Suprapubic skin (tissue), 4 donors: Measurements from ENCODE around the gene RPS17. TPM values are rescaled to one million over a fixed set of nuclear protein-coding genes. Genes with fewer than 3 reads are reported as not detected.

Experiments used
- DNase-seq, 2 donors: peaks; one replicate each; pipeline ENCODE4 v3.0.0-alpha.2; 2019; ENCODE audit warnings: low spot score in 2 of 2
- H3K27ac ChIP-seq: fragments of 200-600 bp; sonication (generic); one replicate; pipeline ENCODE4 v1.5.1; 2019
- H3K27me3 ChIP-seq: fragments of 200-600 bp; sonication (generic); one replicate; pipeline ENCODE4 v1.5.1; 2019
- H3K36me3 ChIP-seq: fragments of 200-600 bp; sonication (generic); one replicate; pipeline ENCODE4 v1.5.1; 2019
- H3K4me1 ChIP-seq: fragments of 200-600 bp; sonication (generic); one replicate; pipeline ENCODE4 v1.5.1; 2019
- H3K4me3 ChIP-seq: fragments of 200-600 bp; sonication (generic); one replicate; pipeline ENCODE4 v1.5.1; 2019; ENCODE audit warnings: mild to moderate bottlenecking
- H3K9me3 ChIP-seq: fragments of 200-600 bp; sonication (generic); one replicate; pipeline ENCODE4 v1.5.1; 2019
- CTCF ChIP-seq, 2 donors: fragments of 200-600 bp in 1 of 2; fragments of 450-650 bp in 1 of 2; sonication (generic) in 1 of 2; IDR thresholded peaks; one replicate each; pipeline ENCODE4 v1.5.1; 2016 to 2019; ENCODE audit warnings: antibody characterized with exemption in 2 of 2, mild to moderate bottlenecking in 1 of 2, moderate library complexity in 1 of 2
- EP300 ChIP-seq: sonication (generic); formaldehyde crosslinking; IDR thresholded peaks from one replicate; pipeline ENCODE4 v1.6.1; 2017; ENCODE audit warnings: antibody characterized with exemption
- POLR2A ChIP-seq, 2 donors: fragments of 450-650 bp; IDR thresholded peaks; one replicate each; pipeline ENCODE4 v1.6.1; 2017; ENCODE audit warnings: antibody characterized with exemption in 2 of 2, mild to moderate bottlenecking in 2 of 2, moderate library complexity in 2 of 2
- POLR2AphosphoS5 ChIP-seq, 3 donors: sonication (generic); formaldehyde crosslinking; IDR thresholded peaks; one replicate each; pipeline ENCODE4 v1.6.1; 2017; ENCODE audit warnings: antibody characterized with exemption in 3 of 3
- WGBS: methylation state at CpG from one replicate; pipeline ENCODE4 v1.1.5; 2018; 5-methylcytosine and 5-hydroxymethylcytosine counted together
- total RNA-seq, 4 donors: library from RNA; depleted of rRNA; stranded (reverse); fragments of >200 nt; gene quantifications; one replicate each; pipeline ENCODE4 v1.1.0, GENCODE V29; 2016

Gene RPS17
- total RNA-seq, 4 donors from 2014 or later = 1,246 to 3,036 (median 2,993) TPM

GRCh38 chr15:82554849-82555248 lies 14.6 kb upstream of the RPS17 start:
- Histone ChIP-seq H3K27me3 (no peaks in the 10 kb centered on the region), H3K4me1 (peaks cover 34% of the 10 kb centered on the region), H3K36me3 (no peaks in the 10 kb centered on the region), H3K9me3 (no peaks in the 10 kb centered on the region), H3K27ac (peak overlapping the region; percentile 18), H3K4me3 (no peak overlapping the region)
- no peak for DNase-seq
- TF ChIP-seq CTCF (IDR thresholded peaks at IDR 0.05) (no peak), POLR2A (IDR thresholded peaks at IDR 0.05) (no peak), EP300 (no peak), POLR2AphosphoS5 (IDR thresholded peaks at IDR 0.05) (no peak)
- WGBS = 67% methylated on average over 2 of the region's 2 CpGs

- H3K27me3 ChIP-seq = no peaks in the 10 kb centered on the region
- no peak overlapping the region for H3K4me3 ChIP-seq
- WGBS = 35% methylated on average over 1 of the region's 1 CpG
- no peaks in the 10 kb centered on the region for H3K9me3 ChIP-seq
- H3K4me1 ChIP-seq = peaks cover 36% of the 10 kb centered on the region
- TF ChIP-seq EP300 (no peak), CTCF (IDR thresholded peaks at IDR 0.05) (no peak), POLR2AphosphoS5 (IDR thresholded peaks at IDR 0.05) (no peak), POLR2A (IDR thresholded peaks at IDR 0.05) (no peak)
- H3K27ac ChIP-seq = peak overlapping the region; percentile 18
- H3K36me3 ChIP-seq = no peaks in the 10 kb centered on the region
- no peak for DNase-seq
These were observed 14.1 kb upstream of the RPS17 start for GRCh38 chr15:82554351-82554750.

GRCh38 chr15:82553846-82554245 lies 13.6 kb upstream of the RPS17 start:
- Histone ChIP-seq H3K27me3 (no peaks in the 10 kb centered on the region), H3K9me3 (no peaks in the 10 kb centered on the region), H3K4me3 (no peak overlapping the region), H3K36me3 (no peaks in the 10 kb centered on the region), H3K27ac (no peak overlapping the region), H3K4me1 (peaks cover 40% of the 10 kb centered on the region)
- no peak for TF ChIP-seq POLR2AphosphoS5 (IDR thresholded peaks at IDR 0.05)
- TF ChIP-seq POLR2A (IDR thresholded peaks at IDR 0.05) = no peak
- TF ChIP-seq EP300 = no peak
- no peak for TF ChIP-seq CTCF (IDR thresholded peaks at IDR 0.05)
- 100% methylated on average over 1 of the region's 1 CpG for WGBS
- no peak for DNase-seq

GRCh38 chr15:82552861-82553260 lies 12.6 kb upstream of the RPS17 start:
- 59% methylated on average over 2 of the region's 2 CpGs for WGBS
- Histone ChIP-seq H3K4me1 (peaks cover 44% of the 10 kb centered on the region), H3K27ac (no peak overlapping the region), H3K9me3 (no peaks in the 10 kb centered on the region), H3K36me3 (no peaks in the 10 kb centered on the region), H3K4me3 (no peak overlapping the region), H3K27me3 (no peaks in the 10 kb centered on the region)
- DNase-seq = no peak
- no peak for TF ChIP-seq POLR2AphosphoS5 (IDR thresholded peaks at IDR 0.05)
- TF ChIP-seq EP300 = no peak
- TF ChIP-seq POLR2A (IDR thresholded peaks at IDR 0.05) = no peak
- TF ChIP-seq CTCF (IDR thresholded peaks at IDR 0.05) = no peak

- Histone ChIP-seq H3K27me3 (no peaks in the 10 kb centered on the region), H3K9me3 (no peaks in the 10 kb centered on the region), H3K4me1 (peaks cover 44% of the 10 kb centered on the region), H3K27ac (no peak overlapping the region), H3K4me3 (no peak overlapping the region), H3K36me3 (no peaks in the 10 kb centered on the region)
- whole genome bisulfite sequencing = 54% methylated on average over 5 of the region's 5 CpGs
- DNase-seq = no peak
- TF ChIP-seq POLR2A (IDR thresholded peaks at IDR 0.05) = no peak
- TF ChIP-seq CTCF (IDR thresholded peaks at IDR 0.05) = no peak
- no peak for TF ChIP-seq POLR2AphosphoS5 (IDR thresholded peaks at IDR 0.05)
- no peak for TF ChIP-seq EP300
These were observed 11.5 kb upstream of the RPS17 start for GRCh38 chr15:82551646-82552247.
